ENCODE data around the gene NPAS3. TPM values are rescaled to one million over a fixed set of nuclear protein-coding genes. Genes with fewer than 3 reads are reported as not detected.

The NPAS3 gene
- total RNA-seq, 1 experiment from 2014 or later, result 15.6 TPM

GRCh38 chr14:33323979-33324378 lies 385.3 kb downstream of the NPAS3 start:
- no peaks in the 10 kb centered on the region for H3K36me3 ChIP-seq (ENCODE audit: insufficient read depth, low read length, poor library complexity, severe bottlenecking)
- H3K27ac ChIP-seq (ENCODE audit: low read depth, low read length, poor library complexity, severe bottlenecking), result no peak overlapping the region
- no peaks in the 10 kb centered on the region for H3K9me3 ChIP-seq (ENCODE audit: low read depth, low read length, poor library complexity, severe bottlenecking)
- ChIA-PET POLR2A (ENCODE audit: low non-redundant PET) (no interaction called here), CTCF (no interaction called here)
- H3K4me1 ChIP-seq (ENCODE audit: insufficient read depth, low read length, poor library complexity, severe bottlenecking), result peaks cover 9% of the 10 kb centered on the region
- no peak for TF ChIP-seq CTCF (conservative IDR thresholded peaks at IDR 0.05; ENCODE audit: low read depth, low read length)
- TF ChIP-seq EZH2 (IDR thresholded peaks at IDR 0.05; ENCODE audit: borderline replicate concordance, low read depth, low read length, poor library complexity, severe bottlenecking), result no peak
- H3K4me3 ChIP-seq (ENCODE audit: low read depth, low read length, poor library complexity, severe bottlenecking), result no peak overlapping the region
- intact Hi-C loops (cut with micrococcal nuclease; ENCODE audit: unreplicated experiment), result no loop called here
- BruUV-seq (replicated peaks), result no TSS peak
- no peak for DNase-seq (ENCODE audit: low spot score)
- H3K27me3 ChIP-seq (replicated peaks; ENCODE audit: insufficient read depth, low read depth, low read length, poor library complexity), result no peaks in the 10 kb centered on the region

GRCh38 chr14:33331176-33331949 lies 392.7 kb downstream of the NPAS3 start:
- Histone ChIP-seq H3K4me3 (ENCODE audit: low read depth, low read length, poor library complexity, severe bottlenecking) (no peak overlapping the region), H3K27ac (ENCODE audit: low read depth, low read length, poor library complexity, severe bottlenecking) (no peak overlapping the region), H3K27me3 (replicated peaks; ENCODE audit: insufficient read depth, low read depth, low read length, poor library complexity) (no peaks in the 10 kb centered on the region), H3K9me3 (ENCODE audit: low read depth, low read length, poor library complexity, severe bottlenecking) (peaks cover 4% of the 10 kb centered on the region), H3K4me1 (ENCODE audit: insufficient read depth, low read length, poor library complexity, severe bottlenecking) (peaks cover 35% of the 10 kb centered on the region), H3K36me3 (ENCODE audit: insufficient read depth, low read length, poor library complexity, severe bottlenecking) (no peaks in the 10 kb centered on the region)
- POLR2A ChIA-PET (ENCODE audit: low non-redundant PET), result interaction anchor here (0.7 kb wide), 1 partner anchor 101 kb away, joined by 7 read pairs; no protein-coding TSS in a partner anchor
- peak; percentile 57 for DNase-seq (ENCODE audit: low spot score)
- intact Hi-C loops (cut with micrococcal nuclease; ENCODE audit: unreplicated experiment), result no loop called here
- no TSS peak for BruUV-seq (replicated peaks)
- CTCF ChIA-PET, result interaction anchor here (0.7 kb wide), 1 partner anchor 232 kb away, joined by 3 read pairs; no protein-coding TSS in a partner anchor
- TF ChIP-seq CTCF (conservative IDR thresholded peaks at IDR 0.05; ENCODE audit: low read depth, low read length), result no peak
- no peak for TF ChIP-seq EZH2 (IDR thresholded peaks at IDR 0.05; ENCODE audit: borderline replicate concordance, low read depth, low read length, poor library complexity, severe bottlenecking)

- ChIA-PET POLR2A (ENCODE audit: low non-redundant PET) (no interaction called here), CTCF (no interaction called here)
- TF ChIP-seq CTCF (conservative IDR thresholded peaks at IDR 0.05; ENCODE audit: low read depth, low read length), result no peak
- TF ChIP-seq EZH2 (IDR thresholded peaks at IDR 0.05; ENCODE audit: borderline replicate concordance, low read depth, low read length, poor library complexity, severe bottlenecking), result no peak
- Histone ChIP-seq H3K27ac (ENCODE audit: low read depth, low read length, poor library complexity, severe bottlenecking) (no peak overlapping the region), H3K4me3 (ENCODE audit: low read depth, low read length, poor library complexity, severe bottlenecking) (no peak overlapping the region), H3K36me3 (ENCODE audit: insufficient read depth, low read length, poor library complexity, severe bottlenecking) (no peaks in the 10 kb centered on the region), H3K27me3 (replicated peaks; ENCODE audit: insufficient read depth, low read depth, low read length, poor library complexity) (no peaks in the 10 kb centered on the region), H3K9me3 (ENCODE audit: low read depth, low read length, poor library complexity, severe bottlenecking) (peaks cover 15% of the 10 kb centered on the region), H3K4me1 (ENCODE audit: insufficient read depth, low read length, poor library complexity, severe bottlenecking) (peaks cover 31% of the 10 kb centered on the region)
- intact Hi-C loops (cut with micrococcal nuclease; ENCODE audit: unreplicated experiment), result no loop called here
- no TSS peak for BruUV-seq (replicated peaks)
- no peak for DNase-seq (ENCODE audit: low spot score)
These were observed 393.8 kb downstream of the NPAS3 start for GRCh38 chr14:33332497-33332896.
